OCI-LY1 (cell line): Measurements from ENCODE around the gene ZBTB7C.

ENCODE experiments used
- CTCF ChIP-seq: fragments of 200-600 bp; sonication (generic), shearing (Covaris generic); IDR thresholded peaks from 2 replicates; pipeline ENCODE4 v1.5.1; 2017; ENCODE audit warnings: mild to moderate bottlenecking, antibody characterized with exemption, low read length, moderate library complexity, mixed read lengths
- EZH2 ChIP-seq: fragments of 200-600 bp; sonication (generic), shearing (Covaris generic); IDR thresholded peaks from 2 replicates; pipeline ENCODE4 v1.8.0; 2017; ENCODE audit warnings: borderline replicate concordance, mixed run types, mild to moderate bottlenecking, antibody characterized with exemption, low read length, moderate library complexity, mixed read lengths

- TF ChIP-seq CTCF (no peak), EZH2 (no peak)
Observed at GRCh38 chr18:48013162-48013561, 396.0 kb downstream of the ZBTB7C start.
